ENCODE results near the gene MTPN. TPM values are rescaled to one million over a fixed set of nuclear protein-coding genes. Genes with fewer than 3 reads are reported as not detected.

Gene MTPN
- polyA plus RNA-seq, 4 donors, result 56.7 to 88.8 (median 62.4) TPM

GRCh38 chr7:135932131-135932530 lies 45.0 kb downstream of the MTPN start:
- Histone ChIP-seq H3K4me3 (ENCODE audit: low read depth in 1 of 3, low read length in 3 of 3) (no peak overlapping the region), H3K27ac (ENCODE audit: low read depth in 1 of 3, low read length in 2 of 3) (no peak overlapping the region), H3K9me3 (ENCODE audit: control insufficient read depth in 2 of 2, insufficient read depth in 1 of 2, low read depth in 1 of 2, low read length in 1 of 2) (no peaks in the 10 kb centered on the region), H3K4me1 (ENCODE audit: control insufficient read depth in 3 of 3, insufficient read depth in 2 of 3, low read depth in 1 of 3, low read length in 2 of 3) (peaks cover 0 to 11% (median 4%) of the 10 kb centered on the region in 3 donors), H3K27me3 (ENCODE audit: control insufficient read depth in 3 of 3, insufficient read depth in 3 of 3, low read length in 3 of 3) (no peaks in the 10 kb centered on the region), H3K36me3 (ENCODE audit: control insufficient read depth in 3 of 3, insufficient read depth in 2 of 3, low read depth in 1 of 3, low read length in 3 of 3) (peaks cover 2 to 3% (median 2%) of the 10 kb centered on the region in 3 donors)
- no peak for FAIRE-seq
- DNase-seq, result no peak
- 88 to 91% (median 89%) methylated on average over 5 of the region's 5 CpGs for WGBS, 3 donors

DNA sequence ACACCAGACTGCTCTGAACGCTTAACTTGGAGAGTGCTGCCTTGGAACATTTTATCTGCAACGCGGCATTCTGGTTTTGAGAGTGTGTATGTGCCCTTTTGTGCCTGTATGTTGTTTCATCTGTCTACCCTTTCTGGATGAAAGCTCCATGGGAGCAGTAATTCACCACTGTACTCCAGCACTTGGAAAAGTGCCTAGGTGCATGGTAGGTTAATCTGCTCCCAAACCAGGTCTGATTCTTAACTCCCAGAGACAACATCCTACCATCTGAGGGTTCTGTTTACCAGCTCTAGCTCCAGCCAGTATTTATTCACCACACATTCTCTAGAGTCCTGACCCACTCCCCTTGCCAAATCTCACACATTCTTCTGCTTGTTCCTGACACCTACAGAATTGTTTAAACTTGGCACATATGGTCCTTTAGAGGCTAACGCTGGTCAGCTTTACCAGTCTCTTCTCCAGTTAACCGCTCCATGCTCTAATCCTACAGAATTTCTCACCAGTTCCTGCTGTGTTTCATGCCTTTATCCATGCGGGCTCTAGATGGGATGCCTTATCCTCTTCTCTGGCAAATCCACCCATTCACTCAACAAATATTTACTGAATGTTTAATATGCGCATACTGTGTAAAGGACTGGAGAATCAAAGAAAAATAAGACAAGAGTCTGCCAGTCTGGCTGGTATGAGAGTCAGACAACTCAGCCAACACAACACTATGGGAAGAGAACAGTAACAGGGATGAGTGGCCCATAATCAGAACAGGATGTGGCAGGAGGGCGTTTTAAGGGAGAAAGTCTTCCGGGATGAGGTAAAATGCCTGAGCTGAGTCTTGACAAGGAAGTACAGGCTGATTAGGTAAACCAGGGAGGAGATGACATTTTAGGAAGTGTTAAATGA lies 46.3 kb downstream of the MTPN start:
- Histone ChIP-seq H3K27me3 (ENCODE audit: control insufficient read depth in 3 of 3, insufficient read depth in 3 of 3, low read length in 3 of 3) (no peaks in the 10 kb centered on the region), H3K9me3 (ENCODE audit: control insufficient read depth in 2 of 2, insufficient read depth in 1 of 2, low read depth in 1 of 2, low read length in 1 of 2) (no peaks in the 10 kb centered on the region), H3K36me3 (ENCODE audit: control insufficient read depth in 3 of 3, insufficient read depth in 2 of 3, low read depth in 1 of 3, low read length in 3 of 3) (peaks cover 2 to 6% (median 2%) of the 10 kb centered on the region in 3 donors), H3K27ac (ENCODE audit: low read depth in 1 of 3, low read length in 2 of 3) (no peak overlapping the region), H3K4me1 (ENCODE audit: control insufficient read depth in 3 of 3, insufficient read depth in 2 of 3, low read depth in 1 of 3, low read length in 2 of 3) (peaks cover 0 to 6% (median 4%) of the 10 kb centered on the region in 3 donors), H3K4me3 (ENCODE audit: low read depth in 1 of 3, low read length in 3 of 3) (no peak overlapping the region)
- FAIRE-seq (no peak), DNase-seq (no peak)
- WGBS, 3 donors, result 82 to 91% (median 89%) methylated on average over 9 of the region's 9 CpGs

DNA sequence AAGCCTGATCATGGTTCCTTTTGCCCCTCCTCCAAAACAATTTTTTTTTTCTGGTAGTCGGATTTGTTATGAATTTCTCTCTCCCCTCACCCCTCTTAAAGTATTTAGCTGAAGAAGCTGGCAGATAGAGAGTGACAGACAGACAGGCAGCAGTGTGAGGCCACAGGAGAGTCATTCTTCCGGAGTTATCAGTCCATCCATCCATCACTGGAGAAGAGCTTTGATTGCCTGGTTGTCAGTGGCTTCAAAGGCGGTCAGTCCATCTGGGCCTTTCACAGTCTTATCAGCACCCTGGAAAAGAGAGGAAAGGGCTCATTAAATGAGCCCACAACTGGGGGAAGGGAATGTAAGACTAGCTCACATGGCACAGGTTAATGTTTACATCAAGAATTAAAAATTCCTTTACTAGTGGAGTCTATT lies 47.4 kb downstream of the MTPN start:
- Histone ChIP-seq H3K9me3 (ENCODE audit: control insufficient read depth in 2 of 2, insufficient read depth in 1 of 2, low read depth in 1 of 2, low read length in 1 of 2) (no peaks in the 10 kb centered on the region), H3K4me1 (ENCODE audit: control insufficient read depth in 3 of 3, insufficient read depth in 2 of 3, low read depth in 1 of 3, low read length in 2 of 3) (peaks cover 0 to 6% (median 4%) of the 10 kb centered on the region in 3 donors), H3K27me3 (ENCODE audit: control insufficient read depth in 3 of 3, insufficient read depth in 3 of 3, low read length in 3 of 3) (no peaks in the 10 kb centered on the region), H3K4me3 (ENCODE audit: low read depth in 1 of 3, low read length in 3 of 3) (no peak overlapping the region), H3K27ac (ENCODE audit: low read depth in 1 of 3, low read length in 2 of 3) (no peak overlapping the region), H3K36me3 (ENCODE audit: control insufficient read depth in 3 of 3, insufficient read depth in 2 of 3, low read depth in 1 of 3, low read length in 3 of 3) (peaks cover 2 to 9% (median 2%) of the 10 kb centered on the region in 3 donors)
- FAIRE-seq (no peak), DNase-seq (no peak)
- 68 to 85% (median 78%) methylated on average over 3 of the region's 3 CpGs for WGBS, 3 donors

DNA sequence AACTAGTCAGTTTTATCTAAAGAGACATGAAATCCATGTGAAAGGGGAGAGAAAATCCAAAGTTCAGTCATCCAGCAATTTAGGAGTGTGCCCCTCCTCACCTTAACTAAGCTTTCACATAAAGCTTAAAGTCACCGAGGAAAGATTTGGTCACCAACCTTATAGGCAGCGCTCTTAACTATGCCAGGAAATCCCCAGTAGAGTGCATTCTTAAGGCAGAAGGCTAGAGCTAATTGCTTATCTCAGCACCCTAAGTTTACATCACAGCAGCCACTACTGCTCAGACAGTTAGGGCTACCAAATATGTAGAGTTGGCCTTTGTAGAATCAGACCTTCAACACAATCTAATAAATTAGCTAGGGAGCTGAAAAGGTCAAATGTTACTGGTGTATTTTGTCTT lies 47.9 kb downstream of the MTPN start:
- no peak for DNase-seq
- no peaks in the 10 kb centered on the region for H3K27me3 ChIP-seq (ENCODE audit: control insufficient read depth in 3 of 3, insufficient read depth in 3 of 3, low read length in 3 of 3)
- no peak overlapping the region for H3K4me3 ChIP-seq (ENCODE audit: low read depth in 1 of 3, low read length in 3 of 3)
- H3K36me3 ChIP-seq (ENCODE audit: control insufficient read depth in 3 of 3, insufficient read depth in 2 of 3, low read depth in 1 of 3, low read length in 3 of 3), result peaks cover 2 to 9% (median 2%) of the 10 kb centered on the region in 3 donors
- no peaks in the 10 kb centered on the region for H3K9me3 ChIP-seq (ENCODE audit: control insufficient read depth in 2 of 2, insufficient read depth in 1 of 2, low read depth in 1 of 2, low read length in 1 of 2)
- no peak overlapping the region for H3K27ac ChIP-seq (ENCODE audit: low read depth in 1 of 3, low read length in 2 of 3)
- 72 to 95% (median 93%) methylated on average over 2 of the region's 2 CpGs for WGBS, 3 donors
- FAIRE-seq, result no peak
- H3K4me1 ChIP-seq (ENCODE audit: control insufficient read depth in 3 of 3, insufficient read depth in 2 of 3, low read depth in 1 of 3, low read length in 2 of 3), result peaks cover 0 to 6% (median 0%) of the 10 kb centered on the region in 3 donors

DNA sequence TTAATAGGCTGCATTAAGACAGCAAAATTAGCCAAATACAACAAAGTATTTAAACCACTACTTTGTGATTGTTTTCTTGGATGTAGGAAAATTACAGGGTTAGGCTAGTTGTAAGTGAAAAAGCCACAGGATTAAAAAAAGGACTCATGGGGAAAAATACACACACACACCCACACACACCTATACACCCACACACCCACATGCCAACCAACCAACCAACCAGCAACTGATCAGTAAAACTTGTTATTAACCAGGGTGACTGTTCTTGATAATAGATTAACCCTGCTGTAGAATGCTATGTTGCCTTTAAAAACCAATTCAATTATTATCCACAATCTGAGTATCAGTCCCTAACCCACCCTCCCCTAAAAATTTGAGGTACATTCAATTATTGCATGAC lies 49.0 kb downstream of the MTPN start:
- H3K27me3 ChIP-seq (ENCODE audit: control insufficient read depth in 3 of 3, insufficient read depth in 3 of 3, low read length in 3 of 3), result no peaks in the 10 kb centered on the region
- FAIRE-seq (no peak), DNase-seq (no peak)
- no peaks in the 10 kb centered on the region for H3K9me3 ChIP-seq (ENCODE audit: control insufficient read depth in 2 of 2, insufficient read depth in 1 of 2, low read depth in 1 of 2, low read length in 1 of 2)
- no peak overlapping the region for H3K4me3 ChIP-seq (ENCODE audit: low read depth in 1 of 3, low read length in 3 of 3)
- H3K27ac ChIP-seq (ENCODE audit: low read depth in 1 of 3, low read length in 2 of 3), result no peak overlapping the region
- peaks cover 2 to 6% (median 2%) of the 10 kb centered on the region in 3 donors for H3K36me3 ChIP-seq (ENCODE audit: control insufficient read depth in 3 of 3, insufficient read depth in 2 of 3, low read depth in 1 of 3, low read length in 3 of 3)
- peaks cover 0 to 6% (median 0%) of the 10 kb centered on the region in 3 donors for H3K4me1 ChIP-seq (ENCODE audit: control insufficient read depth in 3 of 3, insufficient read depth in 2 of 3, low read depth in 1 of 3, low read length in 2 of 3)

DNA sequence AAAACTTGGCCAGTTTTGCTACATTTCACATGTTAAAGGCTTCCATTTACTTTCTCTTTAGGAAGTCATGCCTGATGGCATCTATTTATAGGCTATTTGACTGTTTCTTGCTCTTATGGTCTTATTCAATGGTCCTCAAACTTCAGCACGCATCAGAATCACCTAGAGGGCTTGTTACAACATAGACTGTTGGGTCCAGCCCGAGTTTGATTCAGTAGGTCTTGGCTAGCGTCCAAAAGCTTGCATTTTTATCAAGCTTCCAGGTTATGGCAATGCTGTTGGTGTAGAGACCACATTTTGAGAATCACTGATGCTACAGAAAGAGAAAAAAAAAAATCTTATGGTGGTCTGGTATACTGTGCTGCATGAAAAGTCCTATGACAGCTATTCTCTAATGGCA lies 51.9 kb downstream of the MTPN start:
- no peak for DNase-seq

GRCh38 chr7:135924302-135924701 lies 52.9 kb downstream of the MTPN start:
- Histone ChIP-seq H3K27me3 (ENCODE audit: control insufficient read depth in 3 of 3, insufficient read depth in 3 of 3, low read length in 3 of 3) (no peaks in the 10 kb centered on the region), H3K4me1 (ENCODE audit: control insufficient read depth in 3 of 3, insufficient read depth in 2 of 3, low read depth in 1 of 3, low read length in 2 of 3) (no peaks in the 10 kb centered on the region), H3K36me3 (ENCODE audit: control insufficient read depth in 3 of 3, insufficient read depth in 2 of 3, low read depth in 1 of 3, low read length in 3 of 3) (peaks cover 0 to 6% (median under 1%) of the 10 kb centered on the region in 3 donors), H3K4me3 (ENCODE audit: low read depth in 1 of 3, low read length in 3 of 3) (no peak overlapping the region), H3K27ac (ENCODE audit: low read depth in 1 of 3, low read length in 2 of 3) (no peak overlapping the region), H3K9me3 (ENCODE audit: control insufficient read depth in 2 of 2, insufficient read depth in 1 of 2, low read depth in 1 of 2, low read length in 1 of 2) (no peaks in the 10 kb centered on the region)
- FAIRE-seq (no peak), DNase-seq (no peak)
- WGBS, 3 donors, result 78 to 85% (median 82%) methylated on average over 3 of the region's 3 CpGs

More for the DNA sequence above, 51.9 kb downstream of the MTPN start:
- Histone ChIP-seq H3K27ac (ENCODE audit: low read depth in 1 of 3, low read length in 2 of 3) (no peak overlapping the region), H3K4me1 (ENCODE audit: control insufficient read depth in 3 of 3, insufficient read depth in 2 of 3, low read depth in 1 of 3, low read length in 2 of 3) (no peaks in the 10 kb centered on the region), H3K36me3 (ENCODE audit: control insufficient read depth in 3 of 3, insufficient read depth in 2 of 3, low read depth in 1 of 3, low read length in 3 of 3) (peaks cover 2 to 6% (median 2%) of the 10 kb centered on the region in 3 donors), H3K27me3 (ENCODE audit: control insufficient read depth in 3 of 3, insufficient read depth in 3 of 3, low read length in 3 of 3) (no peaks in the 10 kb centered on the region), H3K9me3 (ENCODE audit: control insufficient read depth in 2 of 2, insufficient read depth in 1 of 2, low read depth in 1 of 2, low read length in 1 of 2) (no peaks in the 10 kb centered on the region), H3K4me3 (ENCODE audit: low read depth in 1 of 3, low read length in 3 of 3) (no peak overlapping the region)
- 80 to 85% (median 81%) methylated on average over 3 of the region's 3 CpGs for WGBS, 3 donors
- no peak for FAIRE-seq

- Histone ChIP-seq H3K27ac (ENCODE audit: low read depth in 1 of 3, low read length in 2 of 3) (no peak overlapping the region), H3K9me3 (ENCODE audit: control insufficient read depth in 2 of 2, insufficient read depth in 1 of 2, low read depth in 1 of 2, low read length in 1 of 2) (no peaks in the 10 kb centered on the region), H3K4me3 (ENCODE audit: low read depth in 1 of 3, low read length in 3 of 3) (no peak overlapping the region), H3K27me3 (ENCODE audit: control insufficient read depth in 3 of 3, insufficient read depth in 3 of 3, low read length in 3 of 3) (no peaks in the 10 kb centered on the region), H3K36me3 (ENCODE audit: control insufficient read depth in 3 of 3, insufficient read depth in 2 of 3, low read depth in 1 of 3, low read length in 3 of 3) (peaks cover 0 to 6% (median 0%) of the 10 kb centered on the region in 3 donors), H3K4me1 (ENCODE audit: control insufficient read depth in 3 of 3, insufficient read depth in 2 of 3, low read depth in 1 of 3, low read length in 2 of 3) (no peaks in the 10 kb centered on the region)
- no peak for DNase-seq
- FAIRE-seq, result no peak
- 96 to 99% (median 98%) methylated on average over 3 of the region's 3 CpGs for WGBS, 3 donors
These were observed 54.9 kb downstream of the MTPN start for GRCh38 chr7:135922263-135922662.
